Jurkat, Clone E6-1 (cell line): ENCODE measurements around the gene PNPLA2.

Experiments used
- DNase-seq: peaks from one replicate; pipeline ENCODE4 v3.0.0-alpha.2; 2011; ENCODE audit warnings: low read depth, low spot score
- H3K4me3 ChIP-seq: 2 replicates; pipeline ENCODE4 v1.5.1; 2011; ENCODE audit warnings: mild to moderate bottlenecking, low read length, control low read depth, moderate library complexity

PNPLA2 gene

GRCh38 chr11:795634-796564 lies 22.8 kb upstream of the PNPLA2 start:
- H3K4me3 ChIP-seq = peak overlapping the region; percentile 85
- DNase-seq = peak; percentile 60

GRCh38 chr11:796565-797295 lies 22.0 kb upstream of the PNPLA2 start:
- DNase-seq = no peak
- H3K4me3 ChIP-seq = peak overlapping the region; percentile 85

- peak; percentile 80 for DNase-seq
- peak overlapping the region; percentile 85 for H3K4me3 ChIP-seq
These were observed 21.2 kb upstream of the PNPLA2 start for GRCh38 chr11:797296-798092.

- no peak for DNase-seq
These were observed 20.5 kb upstream of the PNPLA2 start, which contains the start of gene SLC25A22 for GRCh38 chr11:798093-798713. SLC25A22 (minus strand) TSS chr11:798281; CDS start chr11:795006, 3,275 bp downstream.

GRCh38 chr11:799641-800316 lies 18.9 kb upstream of the PNPLA2 start:
- no peak overlapping the region for H3K4me3 ChIP-seq
- DNase-seq = no peak

More at GRCh38 chr11:798093-798713, 20.5 kb upstream of the PNPLA2 start, which contains the start of gene SLC25A22:
- peak within 1 kb of the TSS; percentile 85 for H3K4me3 ChIP-seq

GRCh38 chr11:800473-800872 lies 18.2 kb upstream of the PNPLA2 start:
- no peak overlapping the region for H3K4me3 ChIP-seq
- no peak for DNase-seq

GRCh38 chr11:801097-801780 lies 17.5 kb upstream of the PNPLA2 start:
- no peak overlapping the region for H3K4me3 ChIP-seq
- DNase-seq = no peak

- DNase-seq = no peak
These were observed 16.6 kb upstream of the PNPLA2 start for GRCh38 chr11:802018-802617.

GRCh38 chr11:802693-803466 lies 15.8 kb upstream of the PNPLA2 start:
- no peak for DNase-seq
- H3K4me3 ChIP-seq = no peak overlapping the region

More at GRCh38 chr11:802018-802617, 16.6 kb upstream of the PNPLA2 start:
- H3K4me3 ChIP-seq = no peak overlapping the region

GRCh38 chr11:803467-803742 lies 15.3 kb upstream of the PNPLA2 start:
- H3K4me3 ChIP-seq = no peak overlapping the region
- no peak for DNase-seq

GRCh38 chr11:803770-804598 lies 14.7 kb upstream of the PNPLA2 start:
- DNase-seq = no peak
- peak overlapping the region; percentile 75 for H3K4me3 ChIP-seq

GRCh38 chr11:804599-804964 lies 14.1 kb upstream of the PNPLA2 start:
- peak overlapping the region; percentile 75 for H3K4me3 ChIP-seq
- DNase-seq = no peak

GRCh38 chr11:808427-809286 lies 10.1 kb upstream of the PNPLA2 start:
- peak overlapping the region; percentile 99 for H3K4me3 ChIP-seq
- DNase-seq = no peak

GRCh38 chr11:809287-810039 lies 9.3 kb upstream of the PNPLA2 start, which contains the start of gene RPLP2:
RPLP2 (plus strand) TSS chr11:809967; CDS start chr11:810235, 268 bp downstream.
- peak within 1 kb of the TSS; percentile 99 for H3K4me3 ChIP-seq
- DNase-seq = peak; percentile 96
